Measurements from ENCODE around the gene DCTN4.

Gene DCTN4

DNA sequence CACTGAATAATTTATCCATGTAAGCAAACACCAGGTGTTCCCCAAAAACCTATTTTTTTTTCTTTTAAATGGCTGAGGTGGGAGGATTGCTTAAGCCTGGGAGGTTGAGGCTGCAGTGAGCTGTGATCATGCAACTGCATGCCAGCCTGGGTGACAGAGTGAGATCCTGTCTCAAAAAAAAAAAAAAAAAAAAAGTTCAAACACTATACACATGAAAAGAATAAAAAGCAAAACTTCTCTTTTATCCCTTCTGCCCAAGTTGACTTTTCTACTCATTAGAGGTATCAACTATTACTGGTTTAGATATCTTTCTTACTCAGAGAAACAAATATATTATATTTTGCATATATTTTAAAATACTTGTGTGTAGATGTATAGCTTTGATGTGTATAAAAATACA is 17.8 kb downstream of the DCTN4 start:
- ATAC-seq (ENCODE audit: insufficient read depth, low read depth) (no peak), DNase-seq (no peak)
- Histone ChIP-seq H3K4me2 (ENCODE audit: insufficient read depth, low read length) (no peak overlapping the region), H3K36me3 (ENCODE audit: insufficient read depth, low read length) (peaks cover 51% of the 10 kb centered on the region), H3K27ac (ENCODE audit: low read length) (no peak overlapping the region), H3K9me3 (ENCODE audit: insufficient read depth, low read length, severe bottlenecking) (peaks cover 4% of the 10 kb centered on the region), H3K4me1 (ENCODE audit: insufficient read depth, low read length) (no peaks in the 10 kb centered on the region), H3K4me3 (ENCODE audit: low read depth in 1 of 2, low read length in 2 of 2) (no peak overlapping the region), H3K79me2 (ENCODE audit: insufficient read depth, low read length) (peaks cover 67% of the 10 kb centered on the region), H3K9ac (ENCODE audit: low read depth, low read length) (no peak overlapping the region), H2AFZ (ENCODE audit: low read depth, low read length) (no peak overlapping the region), H4K20me1 (ENCODE audit: insufficient read depth, low read length) (0 out of 2 replicates have a peak, but pooled peaks cover 3% of the 10 kb centered on the region), H3K27me3 (ENCODE audit: insufficient read depth, low read length, poor library complexity) (no peaks in the 10 kb centered on the region)
- no peak for TF ChIP-seq EZH2 (IDR thresholded peaks at IDR 0.05; ENCODE audit: borderline replicate concordance, low read depth, low read length, severe bottlenecking)
- TF ChIP-seq CTCF (IDR thresholded peaks at IDR 0.05; ENCODE audit: borderline replicate concordance, extremely low read depth, low read length, poor library complexity, severe bottlenecking): no peak

GRCh38 chr5:150738862-150739261 is 20.0 kb downstream of the DCTN4 start:
- TF ChIP-seq EZH2 (IDR thresholded peaks at IDR 0.05; ENCODE audit: borderline replicate concordance, low read depth, low read length, severe bottlenecking) (no peak), CTCF (IDR thresholded peaks at IDR 0.05; ENCODE audit: borderline replicate concordance, extremely low read depth, low read length, poor library complexity, severe bottlenecking) (no peak)
- Histone ChIP-seq H3K9ac (ENCODE audit: low read depth, low read length) (no peak overlapping the region), H3K27me3 (ENCODE audit: insufficient read depth, low read length, poor library complexity) (no peaks in the 10 kb centered on the region), H3K4me3 (ENCODE audit: low read depth in 1 of 2, low read length in 2 of 2) (no peak overlapping the region), H4K20me1 (ENCODE audit: insufficient read depth, low read length) (peaks cover 9% of the 10 kb centered on the region; the same call in 1 of the 2 replicates), H2AFZ (ENCODE audit: low read depth, low read length) (no peak overlapping the region), H3K4me1 (ENCODE audit: insufficient read depth, low read length) (no peaks in the 10 kb centered on the region), H3K36me3 (ENCODE audit: insufficient read depth, low read length) (peaks cover 68% of the 10 kb centered on the region), H3K79me2 (ENCODE audit: insufficient read depth, low read length) (peaks cover 85% of the 10 kb centered on the region), H3K4me2 (ENCODE audit: insufficient read depth, low read length) (no peak overlapping the region), H3K9me3 (ENCODE audit: insufficient read depth, low read length, severe bottlenecking) (peaks cover 14% of the 10 kb centered on the region), H3K27ac (ENCODE audit: low read length) (no peak overlapping the region)
- ATAC-seq (ENCODE audit: insufficient read depth, low read depth): no peak
- no peak for DNase-seq

GRCh38 chr5:150734579-150735384 is 24.0 kb downstream of the DCTN4 start:
- Histone ChIP-seq H3K27me3 (ENCODE audit: insufficient read depth, low read length, poor library complexity) (no peaks in the 10 kb centered on the region), H3K4me2 (ENCODE audit: insufficient read depth, low read length) (no peak overlapping the region), H3K79me2 (ENCODE audit: insufficient read depth, low read length) (peaks cover 56% of the 10 kb centered on the region), H3K9me3 (ENCODE audit: insufficient read depth, low read length, severe bottlenecking) (peaks cover 14% of the 10 kb centered on the region), H4K20me1 (ENCODE audit: insufficient read depth, low read length) (peaks cover 6% of the 10 kb centered on the region; the same call in 1 of the 2 replicates), H3K4me3 (ENCODE audit: low read depth in 1 of 2, low read length in 2 of 2) (no peak overlapping the region), H2AFZ (ENCODE audit: low read depth, low read length) (no peak overlapping the region), H3K4me1 (ENCODE audit: insufficient read depth, low read length) (no peaks in the 10 kb centered on the region), H3K27ac (ENCODE audit: low read length) (no peak overlapping the region), H3K9ac (ENCODE audit: low read depth, low read length) (no peak overlapping the region), H3K36me3 (ENCODE audit: insufficient read depth, low read length) (peaks cover 80% of the 10 kb centered on the region)
- TF ChIP-seq CTCF (IDR thresholded peaks at IDR 0.05; ENCODE audit: borderline replicate concordance, extremely low read depth, low read length, poor library complexity, severe bottlenecking): no peak
- TF ChIP-seq EZH2 (IDR thresholded peaks at IDR 0.05; ENCODE audit: borderline replicate concordance, low read depth, low read length, severe bottlenecking): no peak
- no peak for ATAC-seq (ENCODE audit: insufficient read depth, low read depth)
- no peak for DNase-seq

All from DND-41 (cell line).